Endothelial cell of umbilical vein (primary cell): ENCODE measurements around the gene CNPPD1. TPM values are rescaled to one million over a fixed set of nuclear protein-coding genes. Genes with fewer than 3 reads are reported as not detected.

Source experiments
- BruUV-seq: library from RNA; stranded (reverse); fragments of 400-500 nt; replicated peaks from 2 replicates; lab custom pipeline; 2021; lab: Mats Ljungman, UMichigan
- CTCF ChIA-PET: fragments of 300-600, 350-600 bp; sonication (Branson Sonifier 250); formaldehyde crosslinking; loops from one replicate; lab custom pipeline; 2021; ENCODE audit warnings: antibody characterized with exemption, inconsistent platforms; lab: Charles Lee
- POLR2A ChIA-PET: fragments of 300-600, 350-600 bp; sonication (Branson Sonifier 250); formaldehyde crosslinking; loops from one replicate; lab custom pipeline; 2021; ENCODE audit warnings: antibody characterized with exemption, inconsistent platforms; lab: Charles Lee
- DNase-seq: peaks from one replicate; pipeline ENCODE4 v3.0.0-alpha.2; 2011; ENCODE audit warnings: low read depth, low spot score
- FAIRE-seq: peaks from 2 replicates; lab custom pipeline; 2011; peaks lifted over from hg19 to GRCh38; lab: Jason Lieb, UNC
- H2AFZ ChIP-seq: 2 replicates; pipeline ENCODE4 v1.6.0; 2012; ENCODE audit warnings: low read depth, low read length, control low read depth, inconsistent platforms
- H3K27ac ChIP-seq: 2 replicates; pipeline ENCODE4 v1.5.1; 2011; ENCODE audit warnings: low read depth, mild to moderate bottlenecking, control low read depth, low read length, moderate library complexity; ENCODE audit not compliant: insufficient read depth
- H3K27me3 ChIP-seq, 2 experiments: 2 replicates each; pipeline versions ENCODE4 v1.6.0 to v1.6.1; 2011; ENCODE audit warnings: low read length in 2 of 2, mixed read lengths in 1 of 2; ENCODE audit not compliant: control insufficient read depth in 2 of 2, insufficient read depth in 2 of 2
- H3K36me3 ChIP-seq, 2 experiments: 2 replicates in 1 of 2; 3 replicates in 1 of 2; pipeline ENCODE4 v1.5.1; 2011; ENCODE audit warnings: low read length in 2 of 2, mild to moderate bottlenecking in 1 of 2, moderate library complexity in 1 of 2; ENCODE audit not compliant: control insufficient read depth in 2 of 2, insufficient read depth in 2 of 2; ENCODE audit errors: extremely low read depth in 1 of 2
- H3K4me1 ChIP-seq: 3 replicates; pipeline ENCODE4 v1.5.1; 2011; ENCODE audit warnings: mild to moderate bottlenecking, low read length; ENCODE audit not compliant: control insufficient read depth, insufficient read depth; ENCODE audit errors: extremely low read depth
- H3K4me2 ChIP-seq: 2 replicates; pipeline ENCODE4 v1.6.1; 2011; ENCODE audit warnings: low read length, control low read depth, mixed read lengths; ENCODE audit not compliant: insufficient read depth
- H3K4me3 ChIP-seq, 3 experiments: fragments of 200-600 bp in 1 of 3; sonication (generic), shearing (Covaris generic) in 1 of 3; replicated peaks in 1 of 3; 2 replicates each; pipeline ENCODE4 v1.5.1; 2011 to 2016; ENCODE audit warnings: control low read depth in 3 of 3, low read length in 3 of 3, mild to moderate bottlenecking in 2 of 3, inconsistent platforms in 1 of 3, low read depth in 1 of 3, moderate library complexity in 1 of 3; ENCODE audit not compliant: insufficient read depth in 1 of 3
- H3K79me2 ChIP-seq: 2 replicates; pipeline ENCODE4 v1.6.0; 2012; ENCODE audit warnings: low read length, inconsistent platforms; ENCODE audit not compliant: control insufficient read depth, insufficient read depth
- H3K9ac ChIP-seq: replicated peaks from 2 replicates; pipeline ENCODE3; 2011; ENCODE audit warnings: low read length, control low read depth; ENCODE audit not compliant: insufficient read depth; ENCODE audit errors: extremely low read depth
- H3K9me1 ChIP-seq: replicated peaks from 3 replicates; pipeline ENCODE4 v1.6.0; 2011; ENCODE audit warnings: mild to moderate bottlenecking, low read length; ENCODE audit not compliant: control insufficient read depth, insufficient read depth; ENCODE audit errors: extremely low read depth
- H3K9me3 ChIP-seq: replicated peaks from 2 replicates; pipeline ENCODE4 v1.5.1; 2012; ENCODE audit warnings: low read length, inconsistent platforms; ENCODE audit not compliant: control insufficient read depth, insufficient read depth
- H4K20me1 ChIP-seq: replicated peaks from 2 replicates; pipeline ENCODE3; 2011; ENCODE audit warnings: mild to moderate bottlenecking, low read length; ENCODE audit not compliant: control insufficient read depth, insufficient read depth; ENCODE audit errors: extremely low read depth
- CTCF ChIP-seq, 2 donors: IDR thresholded peaks; 1 replicate in 1 of 2; 2 replicates in 1 of 2; pipeline ENCODE4 v1.5.1; 2011; ENCODE audit warnings: low read length in 2 of 2, mild to moderate bottlenecking in 2 of 2, moderate library complexity in 2 of 2, control low read depth in 1 of 2, inconsistent platforms in 1 of 2, low read depth in 1 of 2; ENCODE audit not compliant: insufficient read depth in 1 of 2; ENCODE audit errors: extremely low read depth in 1 of 2
- EZH2 ChIP-seq: IDR thresholded peaks from 2 replicates; pipeline ENCODE4 v1.6.1; 2012; ENCODE audit warnings: borderline replicate concordance, low read depth, mild to moderate bottlenecking, moderate library complexity, low read length, inconsistent platforms; ENCODE audit not compliant: severe bottlenecking
- FOS ChIP-seq: IDR thresholded peaks from 2 replicates; pipeline ENCODE4 v1.6.1; 2011; ENCODE audit warnings: mild to moderate bottlenecking, low read length, moderate library complexity, borderline replicate concordance; ENCODE audit not compliant: insufficient read depth
- GATA2 ChIP-seq: IDR thresholded peaks from 2 replicates; pipeline ENCODE4 v1.7.0; 2011; ENCODE audit warnings: low read depth, mild to moderate bottlenecking, moderate library complexity, mixed read lengths, low read length; ENCODE audit not compliant: insufficient read length, insufficient read depth
- JUN ChIP-seq: IDR thresholded peaks from 2 replicates; pipeline ENCODE4 v1.6.1; 2011; ENCODE audit warnings: borderline replicate concordance, low read depth; ENCODE audit not compliant: insufficient read length, insufficient read depth
- MAX ChIP-seq: IDR thresholded peaks from 2 replicates; pipeline ENCODE4 v1.6.1; 2011; ENCODE audit not compliant: insufficient read depth, insufficient read length
- MYC ChIP-seq: IDR thresholded peaks from one replicate; pipeline ENCODE4 v1.6.1; 2011; ENCODE audit warnings: mild to moderate bottlenecking, low read depth, low read length
- POLR2A ChIP-seq: IDR thresholded peaks from 2 replicates; pipeline ENCODE4 v1.6.1; 2012; ENCODE audit warnings: low read depth, mild to moderate bottlenecking, control low read depth, low read length
- POLR2AphosphoS5 ChIP-seq: IDR thresholded peaks from 2 replicates; pipeline ENCODE4 v1.6.1; 2012; ENCODE audit warnings: low read depth, mild to moderate bottlenecking, control low read depth, low read length, moderate library complexity; ENCODE audit not compliant: insufficient read depth
- dilution Hi-C: fragments of 300-500 bp; cut with MboI; formaldehyde crosslinking; loops from one replicate; pipeline ENCODE4 v1.15.0; 2019; ENCODE audit warnings: low sequenced_read_pairs; ENCODE audit not compliant: extremely low pct_ligation_motif_present
- intact Hi-C: fragments of 100-400 bp; cut with micrococcal nuclease; formaldehyde crosslinking; loops from one replicate; pipeline ENCODE4 v1.10.0; 2022
- polyA plus RNA-seq, 4 experiments: library from polyadenylated mRNA; depleted of rRNA in 3 of 4; stranded (reverse) in 3 of 4; unstranded in 1 of 4; fragments of >200 nt; gene quantifications; 2 replicates each; pipeline versions ENCODE4 v1.2.1 to v1.2.3, GENCODE V29; 2011 to 2012; ENCODE audit warnings: missing spikeins in 1 of 4
- total RNA-seq: library from RNA; stranded (reverse); gene quantifications from 2 replicates; pipeline ENCODE4 v1.2.3, GENCODE V29; 2021

Gene CNPPD1
- total and polyA plus RNA-seq, 2 donors (not counting 3 experiments of a cell fraction or from before 2014, with no cell fraction given) = 44.0 to 55.7 TPM

- FAIRE-seq = peak; percentile 8
- intact Hi-C loops (loop anchor here (1.0 to 2.0 kb wide), 3 partner anchors 10 to 181 kb away; partner anchors contain the start of genes ABCB6, GLB1L and STK16), dilution Hi-C loops (no loop called here)
- POLR2A ChIA-PET = no interaction called here
- peak; percentile 18 for DNase-seq
- Histone ChIP-seq H3K4me1 (peaks cover 18% of the 10 kb centered on the region), H3K9me1 (no peaks in the 10 kb centered on the region), H3K36me3 (peaks cover 0 to 9% of the 10 kb centered on the region in 2 experiments), H3K4me2 (peak overlapping the region; percentile 71), H3K79me2 (no peaks in the 10 kb centered on the region), H3K4me3 (no peak overlapping the region), H3K27me3 (no peaks in the 10 kb centered on the region), H3K9ac (no peak overlapping the region), H3K27ac (no peak overlapping the region), H2AFZ (no peak overlapping the region), H4K20me1 (no peaks in the 10 kb centered on the region), H3K9me3 (no peaks in the 10 kb centered on the region)
- BruUV-seq = no TSS peak
- CTCF ChIA-PET = interaction anchor here (0.7 to 3.1 kb wide), 6 partner anchors 15 to 178 kb away, joined by 3 to 12 read pairs (median 6); no protein-coding TSS in a partner anchor
- TF ChIP-seq MAX (no peak), FOS (no peak), POLR2AphosphoS5 (no peak), CTCF (IDR thresholded peaks at IDR 0.05; ENCODE audit: extremely low read depth in 1 of 2, insufficient read depth in 1 of 2, low read depth in 1 of 2, low read length in 2 of 2) (no peak), MYC (no peak), EZH2 (no peak), GATA2 (no peak), JUN (no peak), POLR2A (no peak)
Measured at GRCh38 chr2:219207884-219208740, 31.4 kb upstream of the CNPPD1 start.
